CD1c-positive myeloid dendritic cell (primary cell): ENCODE data around the gene C4orf33.
"Not testable (repeated sequence)": the region's sequence is repeated elsewhere in the genome, so short reads cannot be mapped to it uniquely, and the experiment has no call there.

Source experiments
- DNase-seq: peaks from one replicate; pipeline ENCODE4 v3.0.0-alpha.2; 2016; ENCODE audit errors: extremely low spot score

The C4orf33 gene, protein sequence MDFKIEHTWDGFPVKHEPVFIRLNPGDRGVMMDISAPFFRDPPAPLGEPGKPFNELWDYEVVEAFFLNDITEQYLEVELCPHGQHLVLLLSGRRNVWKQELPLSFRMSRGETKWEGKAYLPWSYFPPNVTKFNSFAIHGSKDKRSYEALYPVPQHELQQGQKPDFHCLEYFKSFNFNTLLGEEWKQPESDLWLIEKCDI

DNA sequence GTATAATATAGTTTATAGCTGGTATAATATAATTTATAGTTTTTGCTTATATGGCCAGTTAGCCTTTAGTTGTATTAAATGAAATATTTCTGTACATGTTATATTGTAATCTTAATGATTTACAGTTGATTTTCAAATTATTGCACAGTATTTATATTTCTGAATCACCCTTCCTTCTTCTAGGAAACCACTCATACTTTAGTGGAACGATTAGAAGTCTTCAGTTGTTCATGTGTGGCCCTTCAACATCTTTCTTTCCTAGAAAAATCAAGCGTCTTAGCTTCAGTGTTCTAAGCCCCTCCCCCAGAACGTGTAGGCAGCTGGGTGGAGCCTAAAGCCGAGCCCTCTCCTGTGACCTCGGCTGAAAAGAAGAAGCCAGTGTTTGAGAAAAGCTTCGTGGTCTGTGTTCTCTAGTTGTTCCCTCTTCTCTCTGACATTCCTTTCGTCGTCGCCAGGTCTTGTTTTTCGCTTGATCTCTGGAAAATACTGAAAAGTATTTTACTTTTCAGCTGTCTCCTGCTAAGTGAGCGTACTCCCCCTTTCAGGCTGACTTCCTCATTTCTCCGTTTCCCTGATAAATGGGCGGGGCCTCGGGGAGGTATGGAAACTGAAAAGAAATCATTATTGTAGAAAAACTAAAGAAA lies at the start of gene C4orf33:
Gene C4orf33 (plus strand): TSS at position 342 of the 644 bp plus-strand sequence. CDS start 6,459 bp downstream, outside the sequence.
- peak; percentile 89 for DNase-seq

GRCh38 chr4:129059028-129059427 lies 36.9 kb upstream of the C4orf33 start:
- no peak for DNase-seq

- DNase-seq = no peak
Measured at GRCh38 chr4:129062580-129062979, 33.4 kb upstream of the C4orf33 start.

- no peak for DNase-seq
Measured at GRCh38 chr4:129063640-129064039, 32.3 kb upstream of the C4orf33 start.

DNA sequence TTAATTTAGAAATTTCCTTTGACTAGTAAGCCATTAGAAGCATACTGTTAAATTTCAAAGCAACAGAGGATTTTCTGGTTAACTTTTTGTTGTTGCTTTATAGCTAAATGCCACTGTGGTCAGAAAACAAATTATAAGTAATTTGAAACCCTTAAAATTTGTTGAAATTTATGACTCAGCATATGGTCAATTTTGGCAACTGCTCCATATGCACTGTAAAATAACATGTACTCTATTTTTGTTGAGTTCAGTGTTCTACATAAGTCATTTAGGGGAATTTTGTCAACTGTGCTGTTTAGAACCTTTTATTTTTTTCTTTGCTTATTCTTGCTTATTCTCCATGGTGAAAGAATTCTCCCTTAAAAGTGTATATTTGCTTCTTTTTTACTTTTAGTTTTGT lies 31.2 kb upstream of the C4orf33 start:
- no peak for DNase-seq

DNA sequence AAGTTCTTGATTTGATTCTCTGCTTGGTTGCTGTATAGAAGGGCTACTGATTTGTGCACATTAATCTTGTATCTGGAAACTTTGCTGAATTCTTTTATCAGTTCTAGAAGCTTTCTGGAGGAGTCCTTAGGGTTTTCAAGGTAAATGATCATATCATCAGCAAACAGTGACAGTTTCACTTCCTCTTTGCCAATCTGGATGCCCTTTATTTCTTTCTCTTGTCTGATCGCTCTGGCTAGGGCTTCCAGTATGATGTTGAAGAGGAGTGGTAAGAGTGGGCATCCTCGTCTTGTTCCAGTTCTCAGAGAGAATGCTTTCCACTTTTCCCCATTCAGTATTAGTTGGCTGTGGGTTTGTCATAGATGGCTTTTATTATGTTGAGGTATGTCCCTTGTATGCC lies 26.4 kb upstream of the C4orf33 start:
- not testable (repeated sequence) for DNase-seq

DNA sequence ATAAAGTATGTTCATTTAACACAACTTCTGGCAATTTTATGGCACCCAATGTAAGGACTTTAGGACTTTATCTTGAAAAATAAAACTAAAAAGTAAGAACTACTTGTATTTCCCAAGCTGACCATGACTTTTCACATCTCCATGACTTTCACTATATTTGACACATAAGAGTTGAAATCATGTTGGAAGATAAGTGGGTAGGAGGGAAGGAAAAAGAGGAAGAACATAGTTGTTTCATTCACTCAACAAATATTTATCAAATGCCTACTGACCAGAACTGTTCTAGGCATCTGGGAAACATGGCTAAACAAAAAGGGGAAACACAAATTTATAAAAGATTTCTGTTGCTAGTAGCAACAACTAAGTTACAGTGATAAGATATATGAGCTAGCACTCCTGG lies 18.6 kb upstream of the C4orf33 start:
- DNase-seq = no peak

- no peak for DNase-seq
Measured at GRCh38 chr4:129080129-129080528, 15.8 kb upstream of the C4orf33 start.

GRCh38 chr4:129082302-129082701 lies 13.7 kb upstream of the C4orf33 start:
- no peak for DNase-seq

GRCh38 chr4:129085472-129085871 lies 10.5 kb upstream of the C4orf33 start:
- DNase-seq = no peak

DNA sequence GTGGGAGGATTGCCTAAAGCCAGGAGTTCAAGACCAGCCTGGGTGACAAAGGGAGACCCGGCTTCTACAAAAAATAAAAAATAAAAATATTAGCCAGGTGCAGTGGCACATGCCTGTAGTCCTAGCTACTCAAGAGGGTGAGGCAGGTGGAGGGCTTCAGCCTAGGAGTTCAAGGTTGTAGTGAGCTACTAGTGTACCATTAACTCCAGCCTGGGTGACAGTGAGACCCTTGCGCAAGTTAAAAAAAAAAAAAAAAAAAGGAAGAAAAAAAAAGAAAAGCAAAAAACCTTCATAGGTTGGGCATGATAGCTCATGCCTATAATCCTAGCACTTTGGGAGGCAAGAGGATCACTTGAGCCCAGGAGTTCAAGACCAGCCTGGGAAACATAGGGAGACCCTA lies 8.4 kb upstream of the C4orf33 start:
- DNase-seq = no peak

DNA sequence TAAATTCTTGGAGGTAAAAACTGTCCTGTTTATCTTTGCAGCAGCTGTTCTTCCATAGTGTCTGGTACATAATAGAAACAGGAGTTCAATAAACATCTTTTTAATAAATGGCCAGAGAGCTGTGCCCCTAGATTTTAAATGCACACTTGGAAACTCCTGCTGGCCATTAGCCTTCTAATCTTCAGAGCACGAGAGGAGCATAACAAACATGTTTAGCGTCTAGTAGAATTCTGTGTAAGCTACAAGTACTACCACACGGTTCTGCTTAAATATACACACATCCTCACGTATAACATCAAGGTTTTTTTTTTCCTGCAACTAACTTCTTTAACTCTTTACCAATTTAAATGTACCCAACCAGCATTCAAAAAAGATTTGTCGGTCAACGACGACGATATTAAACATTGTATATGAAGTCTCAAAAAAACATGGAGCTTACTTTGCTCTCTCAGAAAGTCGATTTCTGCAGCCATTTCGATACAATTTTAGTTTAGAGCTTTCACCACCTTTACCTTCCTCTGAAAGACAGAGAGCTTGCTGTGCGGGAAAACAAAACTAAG lies 3.2 kb upstream of the C4orf33 start:
- DNase-seq = no peak

GRCh38 chr4:129093191-129093920 lies 2.6 kb upstream of the C4orf33 start, which contains the start of gene SCLT1:
Gene SCLT1 (minus strand): TSS chr4:129093539. CDS start chr4:129093103, 436 bp downstream.
- peak; percentile 100 for DNase-seq

GRCh38 chr4:129094347-129094746 lies 1.6 kb upstream of the C4orf33 start:
- DNase-seq = peak; percentile 14

GRCh38 chr4:129098531-129099001 lies 2.6 kb downstream of the C4orf33 start:
- DNase-seq = peak; percentile 42

DNA sequence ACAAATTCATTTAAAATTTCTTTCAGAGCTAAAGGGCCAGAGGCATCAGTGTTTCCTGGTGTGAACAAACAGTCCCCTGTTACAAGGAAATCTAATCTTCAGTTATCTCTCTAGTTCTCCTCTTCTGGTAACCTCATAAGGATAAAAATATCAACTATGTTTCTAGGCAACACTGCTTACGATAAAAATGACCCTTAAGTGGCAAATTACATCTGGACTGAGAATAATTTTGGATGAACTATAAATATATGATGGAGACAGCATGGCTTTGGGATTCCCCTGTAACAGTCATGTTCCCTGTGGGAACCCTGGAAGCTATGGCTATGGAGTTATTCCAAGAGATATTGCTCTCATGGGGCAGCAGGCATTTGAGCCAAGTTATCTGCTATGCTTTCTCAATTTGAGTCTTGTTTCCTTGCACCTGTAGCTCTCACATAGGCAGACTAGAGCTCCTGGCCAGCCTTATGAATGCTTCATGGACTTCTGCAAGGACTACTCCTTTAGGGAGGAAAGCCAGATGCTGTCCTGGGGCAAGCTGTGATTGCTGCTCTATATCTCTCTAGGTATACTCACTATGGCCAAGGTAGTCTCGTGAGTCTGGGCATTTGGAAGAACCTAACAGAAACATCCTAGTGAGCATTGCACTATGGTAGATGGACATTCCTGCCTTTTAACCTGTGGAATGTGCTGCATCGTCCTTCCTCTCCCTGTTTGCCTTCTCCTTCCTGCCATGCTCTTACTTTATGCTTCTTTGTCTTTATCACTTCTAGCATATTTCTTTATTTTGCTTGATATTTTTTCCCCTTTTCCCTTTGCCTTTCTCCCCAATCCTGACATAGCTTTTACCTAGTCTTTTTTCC lies 14.2 kb downstream of the C4orf33 start:
- no peak for DNase-seq

GRCh38 chr4:129110931-129111330 lies 15.0 kb downstream of the C4orf33 start:
- DNase-seq = no peak

DNA sequence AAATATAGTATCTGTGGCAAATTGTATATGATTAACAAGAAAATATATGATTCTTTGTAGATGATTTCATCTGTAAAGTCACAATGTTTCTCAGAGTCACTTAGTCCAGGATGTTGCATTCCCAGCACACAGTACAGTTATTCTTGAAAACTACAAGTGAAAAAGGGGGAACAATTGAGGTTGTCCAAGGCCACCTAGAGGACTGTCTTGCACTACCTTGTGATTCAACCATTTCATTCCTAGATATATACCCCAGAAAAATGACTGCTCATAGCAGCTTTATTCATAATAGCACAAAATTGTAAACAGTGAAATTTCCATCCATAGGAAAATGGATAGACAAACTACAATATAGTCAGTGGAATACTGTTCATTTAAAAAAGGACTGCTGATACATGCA lies 16.0 kb downstream of the C4orf33 start:
- DNase-seq = no peak

- no peak for DNase-seq
Measured at GRCh38 chr4:129113434-129113833, 17.5 kb downstream of the C4orf33 start.

DNA sequence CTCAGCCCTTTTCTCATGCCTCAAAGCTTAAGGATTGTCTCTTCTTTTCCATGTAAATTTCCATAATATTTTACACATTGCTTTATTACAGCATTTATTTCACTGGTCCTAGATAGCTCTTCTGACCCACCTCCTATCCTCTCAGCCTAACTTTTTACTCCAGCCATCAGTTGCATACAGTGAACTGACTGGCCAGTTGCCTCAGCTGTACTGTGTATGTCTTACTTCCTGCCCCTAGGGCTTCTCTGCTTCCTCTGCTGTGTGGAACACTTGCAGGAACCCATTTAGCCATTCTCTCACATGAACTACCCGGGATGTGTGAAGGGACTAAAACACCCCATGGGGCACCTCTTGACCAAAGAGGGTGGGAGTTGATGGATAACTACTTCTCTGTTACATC lies 18.0 kb downstream of the C4orf33 start:
- DNase-seq = no peak

DNA sequence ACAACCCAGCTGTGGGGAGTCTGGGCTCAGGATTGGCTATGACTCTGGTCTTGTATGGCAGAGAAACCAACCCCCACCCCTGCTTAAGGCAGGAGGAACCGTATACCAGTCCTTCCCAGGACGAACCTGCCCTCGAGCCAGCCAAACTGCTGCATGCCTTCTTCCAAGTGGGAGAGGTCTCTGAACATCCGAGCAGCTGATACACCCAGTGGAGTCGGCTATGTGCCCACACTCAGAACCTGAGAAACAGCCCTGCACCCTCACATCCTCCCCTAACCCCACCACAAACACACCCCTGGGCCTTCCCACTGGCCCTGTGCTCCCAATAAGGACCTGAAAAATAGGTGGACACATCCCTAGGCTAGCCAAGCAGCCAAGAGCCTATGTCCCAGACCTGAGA lies 21.8 kb downstream of the C4orf33 start:
- DNase-seq = no peak
